ENCODE measurements around the gene PRXL2A.

PRXL2A gene

DNA sequence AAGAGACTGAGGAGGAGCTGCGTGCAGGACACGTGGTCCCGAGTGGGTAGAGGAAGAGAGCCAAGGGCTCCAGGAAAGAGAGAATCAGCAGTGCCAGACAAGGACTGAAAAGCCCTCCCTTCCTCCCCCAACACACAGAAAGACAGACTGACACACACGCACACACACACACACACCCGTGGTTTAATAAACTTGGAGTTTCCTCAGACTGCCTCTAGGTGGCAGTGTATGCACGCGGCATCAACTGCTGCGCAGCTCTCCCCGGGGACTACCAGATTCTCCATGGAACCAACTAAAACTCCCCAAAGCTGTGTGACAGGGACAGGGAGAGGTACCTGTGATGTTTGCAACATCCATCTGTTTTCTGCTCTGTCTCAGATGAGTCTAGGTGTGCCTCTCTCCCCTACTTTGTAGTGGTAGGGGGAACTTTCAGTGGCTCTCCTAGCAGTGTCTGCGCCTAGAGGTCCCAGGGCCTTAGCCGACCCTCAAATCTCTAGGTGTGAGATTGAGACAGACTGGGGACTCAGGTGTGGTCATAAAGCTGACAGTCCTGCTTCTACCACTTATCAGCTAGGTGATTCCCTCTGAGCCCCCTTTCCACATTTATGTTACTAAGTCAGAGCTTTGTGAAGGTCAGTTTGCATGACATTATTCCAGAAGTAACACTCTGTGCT is 36.4 kb downstream of the PRXL2A start:
- peak; percentile 25 for DNase-seq (ENCODE audit: low read depth, low spot score)

- DNase-seq (ENCODE audit: low read depth, low spot score) = no peak
Measured at GRCh38 chr10:80447436-80448190, 39.3 kb downstream of the PRXL2A start.

DNA sequence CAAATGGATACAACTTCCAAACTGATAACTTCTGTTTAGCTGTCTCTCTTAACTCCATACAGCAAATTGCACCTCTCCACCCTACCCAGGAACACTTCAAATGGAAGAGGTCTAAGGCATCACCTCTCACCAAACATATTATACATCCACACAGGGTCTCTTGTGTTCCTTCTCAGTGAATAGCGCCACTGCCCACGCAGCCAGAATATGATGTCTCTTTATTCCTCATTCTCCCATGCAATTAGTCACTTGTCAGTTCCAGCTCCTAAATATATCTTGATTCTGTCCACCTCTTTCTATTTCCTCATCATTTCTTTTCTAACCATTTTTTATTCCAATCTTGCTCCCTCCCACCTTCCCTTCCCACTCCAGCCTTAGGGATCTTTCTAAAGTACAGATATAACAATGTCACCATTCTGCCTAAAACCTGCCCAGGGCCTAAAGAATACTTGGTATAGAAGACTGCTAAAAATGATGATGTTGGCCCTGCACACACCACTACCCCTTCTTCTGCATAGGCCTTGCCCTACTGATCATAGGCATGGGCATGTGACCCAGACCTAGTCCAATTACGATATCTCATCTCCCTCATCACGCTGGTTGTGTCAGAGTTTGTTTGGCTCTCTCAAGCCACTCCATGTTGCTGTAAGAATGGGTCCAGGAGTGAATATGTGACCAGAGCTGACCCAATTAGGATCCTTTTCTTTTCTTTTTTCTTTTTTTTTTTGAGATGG is 40.0 kb downstream of the PRXL2A start:
- DNase-seq (ENCODE audit: low read depth, low spot score) = no peak

GRCh38 chr10:80449520-80449919 is 41.2 kb downstream of the PRXL2A start:
- DNase-seq (ENCODE audit: low read depth, low spot score) = no peak

- DNase-seq (ENCODE audit: low read depth, low spot score) = no peak
Measured at GRCh38 chr10:80451132-80451531, 42.8 kb downstream of the PRXL2A start.

GRCh38 chr10:80452069-80452468 is 43.7 kb downstream of the PRXL2A start:
- DNase-seq (ENCODE audit: low read depth, low spot score) = no peak

GRCh38 chr10:80452640-80453039 is 44.3 kb downstream of the PRXL2A start:
- DNase-seq (ENCODE audit: low read depth, low spot score) = no peak

- no peak for DNase-seq (ENCODE audit: low read depth, low spot score)
Measured at GRCh38 chr10:80453056-80453841, 44.9 kb downstream of the PRXL2A start.

- no peak for DNase-seq (ENCODE audit: low read depth, low spot score)
Measured at GRCh38 chr10:80453842-80454512, 45.6 kb downstream of the PRXL2A start, which contains the start of gene TSPAN14. Gene TSPAN14, plus strand, starts transcription at chr10:80454310. Its CDS starts 34,924 bp downstream, at chr10:80489234.

DNA sequence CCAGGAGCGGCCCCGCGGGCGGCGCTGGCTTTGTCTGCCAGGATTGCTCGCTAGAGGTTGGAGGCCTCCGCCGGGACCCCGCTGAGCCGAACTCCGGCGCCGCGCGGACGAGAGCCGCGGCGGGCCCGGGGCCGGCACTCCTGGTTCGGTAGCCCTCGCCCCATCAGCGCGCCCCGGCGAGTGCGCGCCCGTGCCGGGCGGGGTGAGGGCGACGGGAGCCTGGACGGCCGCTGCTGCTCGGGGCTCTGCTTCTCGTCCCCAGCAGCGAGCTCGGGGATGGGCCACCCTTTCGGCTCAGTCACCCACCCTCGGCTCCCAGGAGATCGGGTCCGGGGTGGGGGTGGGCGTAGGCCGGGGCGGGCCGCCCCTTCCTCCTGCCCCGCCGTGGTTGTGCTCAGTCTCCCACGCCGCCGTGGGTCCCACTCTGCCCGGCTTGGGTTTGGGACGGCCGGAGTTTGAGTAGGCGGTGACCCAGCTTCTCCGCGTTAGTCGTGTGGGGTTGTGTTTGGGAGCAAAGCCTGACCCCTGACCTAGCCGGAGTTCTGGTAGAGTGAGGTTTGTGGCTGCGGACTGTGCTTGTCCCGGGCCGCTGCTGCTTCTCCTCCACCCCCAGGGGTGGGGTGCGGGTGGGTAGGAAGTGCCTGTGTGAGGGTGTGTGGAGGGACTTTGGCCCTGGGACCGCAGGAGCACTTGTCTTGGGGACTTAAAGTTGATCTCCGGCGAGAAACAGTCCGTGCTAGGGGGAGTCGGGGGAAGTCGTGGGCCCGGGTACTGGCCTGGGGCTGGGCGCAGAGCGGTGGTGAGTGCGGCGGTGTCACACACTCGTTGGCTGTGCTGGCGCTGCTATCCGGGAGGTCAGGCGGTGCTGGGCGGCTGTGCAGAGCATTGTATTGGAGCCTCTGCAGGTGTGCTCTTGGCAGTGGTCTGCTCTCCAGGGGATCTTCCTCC is 46.4 kb downstream of the PRXL2A start:
- no peak for DNase-seq (ENCODE audit: low read depth, low spot score)

DNA sequence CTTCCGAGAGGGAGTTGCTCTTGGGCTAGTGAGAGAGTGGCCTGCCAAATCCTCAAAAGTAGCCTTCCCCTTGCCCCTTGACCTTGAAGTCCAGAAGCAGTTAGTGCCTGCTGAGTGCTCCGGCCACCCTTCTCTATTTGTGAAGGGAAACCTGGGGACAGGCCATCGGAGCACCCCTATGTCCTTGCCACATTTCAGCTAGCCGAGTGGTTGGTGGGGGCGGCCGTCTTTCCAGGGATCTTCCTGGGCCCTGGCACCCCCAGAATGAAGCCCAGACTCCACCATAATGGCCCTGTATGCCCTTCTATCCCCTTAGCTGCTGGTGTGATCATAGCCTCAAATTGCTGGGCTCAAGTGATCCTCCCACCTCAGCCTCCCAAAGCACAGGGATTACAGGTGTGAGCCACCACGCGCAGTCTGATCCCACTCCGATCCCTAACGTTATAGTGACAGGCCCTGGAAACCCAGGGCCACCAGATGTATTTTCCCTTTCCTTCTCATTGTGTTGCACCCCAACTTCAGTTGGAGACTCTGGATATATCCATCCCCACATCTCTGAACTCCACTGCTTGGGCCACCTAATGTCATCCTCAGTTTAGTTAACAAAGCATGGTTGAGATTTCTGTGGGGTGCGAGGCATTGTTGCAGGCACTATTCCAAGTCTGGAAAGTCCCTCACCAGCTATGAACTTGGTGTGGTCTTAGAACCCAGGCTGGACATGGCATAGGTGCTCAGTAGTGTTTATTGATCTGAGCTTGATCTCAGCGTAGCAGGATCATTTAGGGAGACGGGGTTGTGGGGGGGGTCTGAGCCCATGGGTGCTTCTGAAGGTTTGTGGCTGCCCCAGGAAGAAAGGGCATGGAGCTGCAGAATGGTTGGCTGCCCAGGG is 47.4 kb downstream of the PRXL2A start:
- DNase-seq (ENCODE audit: low read depth, low spot score) = no peak

DNA sequence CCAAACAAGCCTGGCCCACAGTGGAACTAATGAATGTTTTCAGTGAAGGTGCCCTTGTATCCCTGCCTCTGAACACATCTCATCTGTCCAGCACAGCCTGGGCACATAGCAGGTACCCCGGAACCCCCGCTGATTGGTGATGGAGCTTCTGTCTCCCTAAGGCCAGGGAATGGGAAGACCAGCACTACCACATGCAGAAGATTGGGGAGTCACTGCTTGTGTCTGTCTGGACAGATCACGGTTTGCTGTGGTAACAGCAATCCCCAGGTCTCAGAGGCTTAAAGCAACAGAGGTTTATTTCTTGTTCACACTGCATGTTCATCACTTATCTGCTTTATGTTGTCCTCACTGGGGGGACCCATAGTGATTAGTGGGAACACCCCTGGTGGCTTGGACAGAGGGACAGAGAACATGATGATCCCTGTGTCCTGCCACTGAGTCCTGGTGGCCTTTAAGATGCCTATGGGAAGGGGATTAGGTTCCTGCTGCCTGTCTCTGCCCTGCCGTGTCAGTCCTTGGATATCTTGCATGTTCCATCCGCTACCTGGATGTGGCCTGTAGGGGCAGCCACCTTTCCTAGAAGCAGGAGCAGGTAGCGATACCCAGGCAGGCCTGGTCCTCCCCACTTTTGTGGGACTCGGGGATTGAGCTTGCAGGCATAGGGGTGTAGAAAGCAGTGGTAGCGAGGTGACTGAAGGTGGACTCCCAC is 49.4 kb downstream of the PRXL2A start:
- no peak for DNase-seq (ENCODE audit: low read depth, low spot score)

DNA sequence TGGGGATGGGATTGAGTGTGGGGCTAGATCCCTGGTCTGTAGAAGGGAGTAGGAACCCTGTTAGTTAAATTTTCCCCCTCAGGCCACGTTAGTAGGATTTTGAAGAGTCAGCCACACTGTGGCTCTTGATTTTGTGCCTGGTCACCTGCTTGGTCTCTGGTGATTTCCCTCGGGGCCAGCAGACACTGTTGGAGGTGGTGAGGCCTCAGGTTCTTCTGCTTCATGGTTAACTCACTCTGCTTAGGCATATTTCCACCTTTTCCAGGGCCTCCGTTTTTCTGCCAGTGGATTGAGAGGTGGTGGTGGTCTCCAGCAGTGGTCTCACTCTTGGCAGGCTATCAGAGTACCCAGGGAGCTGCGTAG is 49.9 kb downstream of the PRXL2A start:
- DNase-seq (ENCODE audit: low read depth, low spot score) = no peak

DNA sequence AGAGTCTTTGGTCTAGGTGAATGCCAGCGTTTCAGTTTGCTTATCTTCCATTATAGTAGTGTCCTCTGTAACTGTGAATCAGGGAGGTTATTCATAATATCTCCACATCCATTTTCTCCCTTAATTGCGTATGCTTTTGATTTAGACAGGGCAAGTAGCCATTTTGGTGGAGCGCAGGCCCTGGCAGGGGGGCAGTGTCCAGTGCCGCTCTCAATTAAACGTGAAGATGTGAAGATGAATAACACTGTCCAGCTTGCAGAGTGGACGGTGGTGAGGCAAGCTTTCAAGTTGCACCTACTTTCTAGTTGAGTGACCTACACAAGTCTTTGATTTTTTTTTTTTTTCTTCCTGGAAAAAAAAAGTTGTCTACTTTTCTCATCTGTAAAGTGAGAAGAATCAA is 50.3 kb downstream of the PRXL2A start:
- no peak for DNase-seq (ENCODE audit: low read depth, low spot score)

- no peak for DNase-seq (ENCODE audit: low read depth, low spot score)
Measured at GRCh38 chr10:80459047-80459865, 50.9 kb downstream of the PRXL2A start.

GRCh38 chr10:80460399-80461207 is 52.3 kb downstream of the PRXL2A start:
- no peak for DNase-seq (ENCODE audit: low read depth, low spot score)
